ENCODE results near the gene P2RY14.

The P2RY14 gene

GRCh38 chr3:151206201-151206600 lies 72.1 kb downstream of the P2RY14 start:
- TF ChIP-seq CTCF (IDR thresholded peaks at IDR 0.05), result no peak
- no peak overlapping the region for H3K27ac ChIP-seq
- H3K36me3 ChIP-seq, result no peaks in the 10 kb centered on the region
- H3K9me3 ChIP-seq, result no peaks in the 10 kb centered on the region
- H3K27me3 ChIP-seq, result no peaks in the 10 kb centered on the region
- peaks cover 0 to 3% of the 10 kb centered on the region in 2 experiments for H3K4me1 ChIP-seq (ENCODE audit: control insufficient read depth in 1 of 2, insufficient read depth in 1 of 2, low read depth in 1 of 2, low read length in 1 of 2)
- H3K4me3 ChIP-seq (ENCODE audit: low read depth in 1 of 2, low read length in 1 of 2), result no peak overlapping the region

GRCh38 chr3:151205482-151205881 lies 72.9 kb downstream of the P2RY14 start:
- TF ChIP-seq CTCF (IDR thresholded peaks at IDR 0.05), result no peak
- Histone ChIP-seq H3K9me3 (no peaks in the 10 kb centered on the region), H3K27ac (no peak overlapping the region), H3K27me3 (no peaks in the 10 kb centered on the region), H3K4me3 (ENCODE audit: low read depth in 1 of 2, low read length in 1 of 2) (no peak overlapping the region), H3K36me3 (no peaks in the 10 kb centered on the region), H3K4me1 (ENCODE audit: control insufficient read depth in 1 of 2, insufficient read depth in 1 of 2, low read depth in 1 of 2, low read length in 1 of 2) (no peaks in the 10 kb centered on the region)

GRCh38 chr3:151204530-151205402 lies 73.6 kb downstream of the P2RY14 start:
- H3K36me3 ChIP-seq, result no peaks in the 10 kb centered on the region
- H3K27me3 ChIP-seq, result no peaks in the 10 kb centered on the region
- no peaks in the 10 kb centered on the region for H3K9me3 ChIP-seq
- no peak overlapping the region for H3K27ac ChIP-seq
- TF ChIP-seq CTCF (IDR thresholded peaks at IDR 0.05), result no peak
- no peak overlapping the region for H3K4me3 ChIP-seq (ENCODE audit: low read depth in 1 of 2, low read length in 1 of 2)
- H3K4me1 ChIP-seq (ENCODE audit: control insufficient read depth in 1 of 2, insufficient read depth in 1 of 2, low read depth in 1 of 2, low read length in 1 of 2), result no peaks in the 10 kb centered on the region

- Histone ChIP-seq H3K27me3 (no peaks in the 10 kb centered on the region), H3K27ac (no peak within 1 kb of the TSS), H3K4me1 (ENCODE audit: control insufficient read depth in 1 of 2, insufficient read depth in 1 of 2, low read depth in 1 of 2, low read length in 1 of 2) (no peaks in the 10 kb centered on the region), H3K9me3 (no peaks in the 10 kb centered on the region), H3K4me3 (ENCODE audit: low read depth in 1 of 2, low read length in 1 of 2) (no peak within 1 kb of the TSS), H3K36me3 (no peaks in the 10 kb centered on the region)
- no peak for TF ChIP-seq CTCF (IDR thresholded peaks at IDR 0.05)
Observed at GRCh38 chr3:151203051-151203420, 75.3 kb downstream of the P2RY14 start, which contains the start of gene GPR171. GPR171 (minus strand) TSS chr3:151203216; CDS start chr3:151199386, 3,830 bp downstream.

- no peak for TF ChIP-seq CTCF (IDR thresholded peaks at IDR 0.05)
- Histone ChIP-seq H3K27ac (no peak overlapping the region), H3K9me3 (no peaks in the 10 kb centered on the region), H3K27me3 (no peaks in the 10 kb centered on the region), H3K36me3 (no peaks in the 10 kb centered on the region), H3K4me3 (ENCODE audit: low read depth in 1 of 2, low read length in 1 of 2) (no peak overlapping the region), H3K4me1 (ENCODE audit: control insufficient read depth in 1 of 2, insufficient read depth in 1 of 2, low read depth in 1 of 2, low read length in 1 of 2) (no peaks in the 10 kb centered on the region)
Observed at GRCh38 chr3:151201051-151201730, 77.2 kb downstream of the P2RY14 start.

Measured in neutrophil (primary cell).